NCI-H2081 (cell line): ENCODE data around the gene PITX2.

Experiments
- DNase-seq, 2 experiments: peaks; one replicate each; lab custom pipeline; 2025; lab: John Stamatoyannopoulos, UW

The PITX2 gene

GRCh38 chr4:110623718-110624397 is 981 bp upstream of the PITX2 start:
- DNase-seq, result no peak

- DNase-seq, result no peak
These were observed 782 bp downstream of the PITX2 start for GRCh38 chr4:110621839-110622751.

GRCh38 chr4:110621328-110621812 is 1.5 kb downstream of the PITX2 start:
- DNase-seq, result no peak

GRCh38 chr4:110620691-110621327 is 2.1 kb downstream of the PITX2 start:
- no peak for DNase-seq

GRCh38 chr4:110620322-110620690 is 2.6 kb downstream of the PITX2 start:
- no peak for DNase-seq

- DNase-seq, result no peak
These were observed 3.2 kb downstream of the PITX2 start for GRCh38 chr4:110619463-110620247.

GRCh38 chr4:110618581-110619462 is 4.1 kb downstream of the PITX2 start:
- no peak for DNase-seq

- no peak for DNase-seq
These were observed 5.0 kb downstream of the PITX2 start for GRCh38 chr4:110617646-110618580.

- no peak for DNase-seq
These were observed 5.7 kb downstream of the PITX2 start for GRCh38 chr4:110617075-110617640.

- DNase-seq, result no peak
These were observed 6.4 kb downstream of the PITX2 start for GRCh38 chr4:110616238-110617074.

GRCh38 chr4:110615353-110616237 is 7.3 kb downstream of the PITX2 start:
- no peak for DNase-seq

- DNase-seq, result no peak
These were observed 7.9 kb downstream of the PITX2 start for GRCh38 chr4:110614976-110615352.

GRCh38 chr4:110614173-110614963 is 8.5 kb downstream of the PITX2 start:
- no peak for DNase-seq

- DNase-seq, result no peak
These were observed 9.1 kb downstream of the PITX2 start for GRCh38 chr4:110613745-110614144.

- DNase-seq, result no peak
These were observed 10.1 kb downstream of the PITX2 start for GRCh38 chr4:110612631-110613269.

- no peak for DNase-seq
These were observed 10.9 kb downstream of the PITX2 start for GRCh38 chr4:110611968-110612447.
